GM10248 (cell line): ENCODE data around the gene PEX10.

Experiments
- CTCF ChIA-PET: fragments of 300-600 bp; sonication (Branson Sonifier 250); formaldehyde crosslinking; extraction: SDS; loops from one replicate; lab custom pipeline; 2021; ENCODE audit warnings: antibody characterized with exemption; lab: Yijun Ruan, JAX
- POLR2A ChIA-PET: fragments of 350-650 bp; sonication (Branson Sonifier 250); formaldehyde crosslinking; extraction: SDS; loops from one replicate; lab custom pipeline; 2020; ENCODE audit warnings: antibody characterized with exemption; lab: Yijun Ruan, JAX
- DNase-seq: peaks from one replicate; pipeline ENCODE4 v3.0.0; 2012; ENCODE audit errors: extremely low spot score
- CTCF ChIP-seq: IDR thresholded peaks from 2 replicates; pipeline ENCODE4 v1.5.1; 2012; ENCODE audit warnings: mild to moderate bottlenecking, low read depth; ENCODE audit errors: extremely low read depth, missing control alignments, control extremely low read depth

The PEX10 gene

GRCh38 chr1:2419416-2419815, 7.1 kb upstream of the PEX10 start:
- no peak for DNase-seq
- ChIA-PET CTCF (interaction anchor here (3.2 kb wide), 1 partner anchor 128 kb away, joined by 9 read pairs; no protein-coding TSS in a partner anchor), POLR2A (no interaction called here)
- TF ChIP-seq CTCF: no peak

- TF ChIP-seq CTCF: no peak
- ChIA-PET POLR2A (no interaction called here), CTCF (interaction anchor here (3.2 kb wide), 1 partner anchor 129 kb away, joined by 9 read pairs; no protein-coding TSS in a partner anchor)
- DNase-seq: no peak
These were observed 6.5 kb upstream of the PEX10 start for GRCh38 chr1:2418791-2419320.

GRCh38 chr1:2417833-2418225, 5.5 kb upstream of the PEX10 start:
- CTCF ChIA-PET: interaction anchor here (3.2 kb wide), 1 partner anchor 130 kb away, joined by 9 read pairs; no protein-coding TSS in a partner anchor
- no peak for DNase-seq
- no peak for TF ChIP-seq CTCF
- POLR2A ChIA-PET: no interaction called here

GRCh38 chr1:2417083-2417832, 4.9 kb upstream of the PEX10 start:
- no peak for TF ChIP-seq CTCF
- ChIA-PET CTCF (interaction anchor here (1.0 to 3.2 kb wide), 2 partner anchors 130 to 139 kb away, joined by 3 to 9 read pairs; partner anchors contain the start of gene TNFRSF14), POLR2A (no interaction called here)
- no peak for DNase-seq

GRCh38 chr1:2416403-2416802, 4.0 kb upstream of the PEX10 start:
- ChIA-PET CTCF (interaction anchor here (0.7 to 2.6 kb wide), 11 partner anchors 25 to 1007 kb away, joined by 3 to 18 read pairs (median 3); partner anchors contain the start of genes FAAP20, MORN1, PANK4 and RER1), POLR2A (interaction anchor here (1.2 kb wide), 1 partner anchor 131 kb away, joined by 6 read pairs; no protein-coding TSS in a partner anchor)
- no peak for TF ChIP-seq CTCF
- DNase-seq: no peak

- ChIA-PET CTCF (interaction anchor here (0.7 to 2.6 kb wide), 13 partner anchors 8 to 1008 kb away, joined by 3 to 18 read pairs (median 4); partner anchors contain the start of genes FAAP20, MORN1, PANK4 and RER1), POLR2A (interaction anchor here (1.2 kb wide), 1 partner anchor 132 kb away, joined by 6 read pairs; no protein-coding TSS in a partner anchor)
- peak; percentile 9 for TF ChIP-seq CTCF
- peak; percentile 69 for DNase-seq
These were observed 3.4 kb upstream of the PEX10 start for GRCh38 chr1:2415801-2416208.
